Tibial nerve (tissue), 4 donors: Measurements from ENCODE around the gene HSPD1.

Experiments
- EP300 ChIP-seq, 2 donors: sonication (generic); formaldehyde crosslinking; IDR thresholded peaks; one replicate each; pipeline ENCODE4 v1.6.1; 2017; ENCODE audit warnings: antibody characterized with exemption in 2 of 2, mild to moderate bottlenecking in 1 of 2
- POLR2A ChIP-seq, 2 donors: fragments of 450-650 bp; IDR thresholded peaks; one replicate each; pipeline ENCODE4 v1.6.1; 2017; ENCODE audit warnings: antibody characterized with exemption in 2 of 2, mild to moderate bottlenecking in 2 of 2, moderate library complexity in 2 of 2
- TF ChIP-seq, protein P1 (sequence below), 5 experiments: fragments of 200-600 bp in 3 of 5; fragments of 450-650 bp in 2 of 5; sonication (generic) in 3 of 5; IDR thresholded peaks; one replicate each; pipeline ENCODE4 v1.5.1; 2016 to 2019; ENCODE audit warnings: antibody characterized with exemption in 5 of 5, mild to moderate bottlenecking in 3 of 5, moderate library complexity in 2 of 5

DNA sequence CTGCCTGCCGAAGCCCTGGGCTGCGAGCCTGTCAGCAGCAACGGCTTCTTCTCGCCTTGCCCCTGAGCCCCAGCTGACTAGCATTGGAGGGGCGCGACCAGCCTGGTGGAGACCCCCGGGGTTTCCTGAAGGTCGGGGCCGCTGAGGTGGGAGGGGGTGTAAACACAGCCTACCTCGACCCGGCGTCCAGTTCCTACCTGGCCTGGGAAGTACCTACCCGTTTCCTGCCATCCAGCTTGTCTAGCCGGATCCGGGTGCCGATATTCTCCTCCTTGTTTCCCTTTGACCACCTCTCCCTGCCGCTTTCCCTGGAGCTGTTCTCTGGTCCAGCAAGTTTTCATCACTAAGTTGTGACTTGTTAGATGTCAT is 16.7 kb upstream of the HSPD1 start:
- TF ChIP-seq, protein P1, sequence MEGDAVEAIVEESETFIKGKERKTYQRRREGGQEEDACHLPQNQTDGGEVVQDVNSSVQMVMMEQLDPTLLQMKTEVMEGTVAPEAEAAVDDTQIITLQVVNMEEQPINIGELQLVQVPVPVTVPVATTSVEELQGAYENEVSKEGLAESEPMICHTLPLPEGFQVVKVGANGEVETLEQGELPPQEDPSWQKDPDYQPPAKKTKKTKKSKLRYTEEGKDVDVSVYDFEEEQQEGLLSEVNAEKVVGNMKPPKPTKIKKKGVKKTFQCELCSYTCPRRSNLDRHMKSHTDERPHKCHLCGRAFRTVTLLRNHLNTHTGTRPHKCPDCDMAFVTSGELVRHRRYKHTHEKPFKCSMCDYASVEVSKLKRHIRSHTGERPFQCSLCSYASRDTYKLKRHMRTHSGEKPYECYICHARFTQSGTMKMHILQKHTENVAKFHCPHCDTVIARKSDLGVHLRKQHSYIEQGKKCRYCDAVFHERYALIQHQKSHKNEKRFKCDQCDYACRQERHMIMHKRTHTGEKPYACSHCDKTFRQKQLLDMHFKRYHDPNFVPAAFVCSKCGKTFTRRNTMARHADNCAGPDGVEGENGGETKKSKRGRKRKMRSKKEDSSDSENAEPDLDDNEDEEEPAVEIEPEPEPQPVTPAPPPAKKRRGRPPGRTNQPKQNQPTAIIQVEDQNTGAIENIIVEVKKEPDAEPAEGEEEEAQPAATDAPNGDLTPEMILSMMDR (IDR thresholded peaks at IDR 0.05) = no peak
- TF ChIP-seq POLR2A (IDR thresholded peaks at IDR 0.05) (no peak), EP300 (IDR thresholded peaks at IDR 0.05) (no peak)
